H9 (cell line): ENCODE measurements around the gene NUFIP2. TPM values are rescaled to one million over a fixed set of nuclear protein-coding genes. Genes with fewer than 3 reads are reported as not detected.

Source experiments
- DNase-seq: peaks from one replicate; pipeline ENCODE4 v3.0.0-alpha.2; 2017
- H2AFZ ChIP-seq: one replicate; pipeline ENCODE4 v1.6.1; 2013; ENCODE audit warnings: mild to moderate bottlenecking, low read length, control low read depth, moderate library complexity
- H2AK5ac ChIP-seq: 2 replicates; pipeline ENCODE4 v1.6.1; 2013; ENCODE audit warnings: low read length, control low read depth, mixed read lengths; ENCODE audit not compliant: insufficient read length
- H2BK120ac ChIP-seq: one replicate; pipeline ENCODE4 v1.6.1; 2013; ENCODE audit warnings: low read depth, mild to moderate bottlenecking, low read length, control low read depth, inconsistent platforms; ENCODE audit not compliant: poor library complexity, severe bottlenecking
- H2BK12ac ChIP-seq: 2 replicates; pipeline ENCODE4 v1.6.1; 2013; ENCODE audit warnings: low read length, control low read depth, mixed read lengths, low read depth; ENCODE audit not compliant: insufficient read length
- H2BK15ac ChIP-seq: 2 replicates; pipeline ENCODE4 v1.6.1; 2013; ENCODE audit warnings: low read depth, low read length, control low read depth
- H2BK20ac ChIP-seq: one replicate; pipeline ENCODE4 v1.6.1; 2013; ENCODE audit warnings: low read depth, mild to moderate bottlenecking, low read length, control low read depth, inconsistent platforms; ENCODE audit not compliant: poor library complexity, severe bottlenecking
- H2BK5ac ChIP-seq: 2 replicates; pipeline ENCODE4 v1.6.1; 2013; ENCODE audit warnings: low read length, control low read depth, mixed read lengths; ENCODE audit not compliant: insufficient read length
- H3K14ac ChIP-seq: 2 replicates; pipeline ENCODE4 v1.6.1; 2013; ENCODE audit warnings: low read length, control low read depth; ENCODE audit not compliant: insufficient read depth
- H3K18ac ChIP-seq: 2 replicates; pipeline ENCODE4 v1.6.1; 2013; ENCODE audit warnings: low read depth, mild to moderate bottlenecking, mixed read lengths, low read length, control low read depth; ENCODE audit not compliant: insufficient read length
- H3K23ac ChIP-seq: 2 replicates; pipeline ENCODE4 v1.6.1; 2013; ENCODE audit warnings: low read length, control low read depth, mixed read lengths, low read depth; ENCODE audit not compliant: insufficient read length
- H3K23me2 ChIP-seq: 2 replicates; pipeline ENCODE4 v1.6.1; 2013; ENCODE audit warnings: low read depth, mild to moderate bottlenecking, mixed read lengths, low read length, control low read depth; ENCODE audit not compliant: insufficient read length, poor library complexity, severe bottlenecking
- H3K27ac ChIP-seq: 2 replicates; pipeline ENCODE4 v1.5.1; 2013; ENCODE audit warnings: low read length, control low read depth, mixed read lengths, low read depth; ENCODE audit not compliant: insufficient read length
- H3K27me3 ChIP-seq: 2 replicates; pipeline ENCODE4 v1.6.1; 2013; ENCODE audit warnings: low read length, control low read depth, inconsistent platforms; ENCODE audit not compliant: insufficient read depth
- H3K4ac ChIP-seq: 2 replicates; pipeline ENCODE4 v1.6.1; 2013; ENCODE audit warnings: low read depth, mild to moderate bottlenecking, control low read depth, inconsistent platforms, low read length, moderate library complexity
- H3K4me1 ChIP-seq: 2 replicates; pipeline ENCODE4 v1.6.1; 2013; ENCODE audit warnings: low read length, control low read depth, inconsistent platforms; ENCODE audit not compliant: insufficient read depth
- H3K4me2 ChIP-seq: 2 replicates; pipeline ENCODE4 v1.6.1; 2013; ENCODE audit warnings: low read length, control low read depth, mixed read lengths; ENCODE audit not compliant: insufficient read length, insufficient read depth
- H3K56ac ChIP-seq: 2 replicates; pipeline ENCODE4 v1.6.1; 2013; ENCODE audit warnings: low read depth, mild to moderate bottlenecking, mixed read lengths, low read length, control low read depth; ENCODE audit not compliant: insufficient read length
- H3K79me1 ChIP-seq: 2 replicates; pipeline ENCODE4 v1.6.1; 2013; ENCODE audit warnings: low read depth, mild to moderate bottlenecking, moderate library complexity, low read length, control low read depth, inconsistent platforms; ENCODE audit not compliant: insufficient read depth, poor library complexity, severe bottlenecking
- H3K79me2 ChIP-seq: 2 replicates; pipeline ENCODE4 v1.6.1; 2013; ENCODE audit warnings: low read length, control low read depth, inconsistent platforms; ENCODE audit not compliant: insufficient read depth
- H3K9ac ChIP-seq: 2 replicates; pipeline ENCODE4 v1.6.1; 2013; ENCODE audit warnings: low read length, control low read depth, mixed read lengths; ENCODE audit not compliant: insufficient read length; ENCODE audit errors: extremely low read depth
- H3K9me3 ChIP-seq: one replicate; pipeline ENCODE4 v1.6.1; 2013; ENCODE audit warnings: low read depth, low read length, inconsistent platforms; ENCODE audit not compliant: control insufficient read depth
- H3T11ph ChIP-seq: one replicate; pipeline ENCODE4 v1.6.1; 2013; ENCODE audit warnings: mild to moderate bottlenecking, low read length, control low read depth, inconsistent platforms
- H4K20me1 ChIP-seq: one replicate; pipeline ENCODE4 v1.6.1; 2013; ENCODE audit not compliant: control insufficient read depth, insufficient read length, insufficient read depth
- H4K5ac ChIP-seq: 2 replicates; pipeline ENCODE4 v1.6.1; 2013; ENCODE audit warnings: low read depth, mild to moderate bottlenecking, mixed read lengths, low read length, control low read depth; ENCODE audit not compliant: insufficient read length
- H4K8ac ChIP-seq: replicated peaks from 2 replicates; pipeline ENCODE4 v1.6.1; 2013; ENCODE audit warnings: low read length, control low read depth, mixed read lengths, low read depth; ENCODE audit not compliant: insufficient read length
- H4K91ac ChIP-seq: 2 replicates; pipeline ENCODE4 v1.6.1; 2013; ENCODE audit warnings: low read depth, mild to moderate bottlenecking, moderate library complexity, mixed read lengths, low read length, control low read depth; ENCODE audit not compliant: insufficient read length
- H3K27ac Mint-ChIP-seq, 3 experiments: 2 replicates in 2 of 3; 3 replicates in 1 of 3; pipeline ENCODE4 v1.8.0; 2020 to 2021; ENCODE audit warnings: mixed read lengths in 3 of 3, mild to moderate bottlenecking in 1 of 3, moderate library complexity in 1 of 3
- H3K27me3 Mint-ChIP-seq: 2 replicates; pipeline ENCODE4 v1.8.0; 2021; ENCODE audit warnings: low read depth, mild to moderate bottlenecking, moderate library complexity, mixed read lengths
- H3K36me3 Mint-ChIP-seq, 3 experiments: 2 replicates in 2 of 3; 3 replicates in 1 of 3; pipeline ENCODE4 v1.8.0; 2020 to 2021; ENCODE audit warnings: low read depth in 3 of 3, mixed read lengths in 3 of 3; ENCODE audit not compliant: insufficient read depth in 1 of 3
- H3K4me1 Mint-ChIP-seq, 2 experiments: 2 replicates each; pipeline ENCODE4 v1.8.0; 2020; ENCODE audit warnings: mixed read lengths in 2 of 2
- H3K4me3 Mint-ChIP-seq, 2 experiments: 2 replicates in 1 of 2; 3 replicates in 1 of 2; pipeline ENCODE4 v1.8.0; 2020 to 2021; ENCODE audit warnings: mild to moderate bottlenecking in 2 of 2, mixed read lengths in 2 of 2, moderate library complexity in 1 of 2
- H3K9me3 Mint-ChIP-seq, 2 experiments: 2 replicates in 1 of 2; 3 replicates in 1 of 2; pipeline ENCODE4 v1.8.0; 2020; ENCODE audit warnings: mild to moderate bottlenecking in 2 of 2, mixed read lengths in 2 of 2, moderate library complexity in 1 of 2
- WGBS: extraction: QIAGEN DNeasy Blood & Tissue Kit; methylation state at CpG from one replicate; pipeline ENCODE4 v1.1.7; 2013; ENCODE audit warnings: missing lambda C conversion rate, low lambda C conversion rate, mixed read lengths; ENCODE audit not compliant: insufficient read length; ENCODE audit errors: extremely low coverage; 5-methylcytosine and 5-hydroxymethylcytosine counted together
- total RNA-seq: library from RNA; stranded (reverse); gene quantifications from 2 replicates; pipeline ENCODE4 v1.2.1, GENCODE V29; 2021
- TF ChIP-seq, protein P1 (sequence below): fragments of 200-600 bp; sonication (generic); conservative IDR thresholded peaks from 3 replicates; pipeline ENCODE4 v1.8.0; 2021; ENCODE audit warnings: antibody characterized with exemption, mild to moderate bottlenecking

Gene NUFIP2
- total RNA-seq, 1 experiment from 2014 or later, result 97.9 TPM

GRCh38 chr17:29242051-29242450 lies 51.9 kb downstream of the NUFIP2 start:
- no peak overlapping the region for H3K4ac ChIP-seq
- no peak overlapping the region for H3T11ph ChIP-seq
- H3K9me3 ChIP-seq, result no peaks in the 10 kb centered on the region
- H3K27ac ChIP-seq, result no peak overlapping the region
- H3K27me3 ChIP-seq, result no peaks in the 10 kb centered on the region
- H2BK20ac ChIP-seq, result no peak overlapping the region
- no peaks in the 10 kb centered on the region for H3K79me2 ChIP-seq
- H2BK15ac ChIP-seq, result no peak overlapping the region
- peaks cover 37 to 43% of the 10 kb centered on the region in 2 experiments for H3K4me1 Mint-ChIP-seq
- H4K8ac ChIP-seq, result no peak overlapping the region
- no peak overlapping the region for H3K27ac Mint-ChIP-seq
- no peak overlapping the region for H2BK120ac ChIP-seq
- H3K36me3 Mint-ChIP-seq, result no peaks in the 10 kb centered on the region
- H2BK5ac ChIP-seq, result no peak overlapping the region
- no peak overlapping the region for H4K91ac ChIP-seq
- TF ChIP-seq, protein P1, sequence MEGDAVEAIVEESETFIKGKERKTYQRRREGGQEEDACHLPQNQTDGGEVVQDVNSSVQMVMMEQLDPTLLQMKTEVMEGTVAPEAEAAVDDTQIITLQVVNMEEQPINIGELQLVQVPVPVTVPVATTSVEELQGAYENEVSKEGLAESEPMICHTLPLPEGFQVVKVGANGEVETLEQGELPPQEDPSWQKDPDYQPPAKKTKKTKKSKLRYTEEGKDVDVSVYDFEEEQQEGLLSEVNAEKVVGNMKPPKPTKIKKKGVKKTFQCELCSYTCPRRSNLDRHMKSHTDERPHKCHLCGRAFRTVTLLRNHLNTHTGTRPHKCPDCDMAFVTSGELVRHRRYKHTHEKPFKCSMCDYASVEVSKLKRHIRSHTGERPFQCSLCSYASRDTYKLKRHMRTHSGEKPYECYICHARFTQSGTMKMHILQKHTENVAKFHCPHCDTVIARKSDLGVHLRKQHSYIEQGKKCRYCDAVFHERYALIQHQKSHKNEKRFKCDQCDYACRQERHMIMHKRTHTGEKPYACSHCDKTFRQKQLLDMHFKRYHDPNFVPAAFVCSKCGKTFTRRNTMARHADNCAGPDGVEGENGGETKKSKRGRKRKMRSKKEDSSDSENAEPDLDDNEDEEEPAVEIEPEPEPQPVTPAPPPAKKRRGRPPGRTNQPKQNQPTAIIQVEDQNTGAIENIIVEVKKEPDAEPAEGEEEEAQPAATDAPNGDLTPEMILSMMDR, result no peak
- H3K4me1 ChIP-seq, result peaks cover 8% of the 10 kb centered on the region; the same call in 1 of the 2 replicates
- H4K5ac ChIP-seq, result no peak overlapping the region
- H3K27me3 Mint-ChIP-seq, result no peaks in the 10 kb centered on the region
- no peak overlapping the region for H3K4me3 Mint-ChIP-seq
- no peak overlapping the region for H2BK12ac ChIP-seq
- DNase-seq, result no peak
- H3K18ac ChIP-seq, result no peak overlapping the region
- no peak overlapping the region for H3K9ac ChIP-seq
- H3K79me1 ChIP-seq, result no peaks in the 10 kb centered on the region
- no peak overlapping the region for H3K56ac ChIP-seq
- no peak overlapping the region for H2AFZ ChIP-seq
- no peak overlapping the region for H2AK5ac ChIP-seq
- H3K4me2 ChIP-seq, result no peak overlapping the region
- no peaks in the 10 kb centered on the region for H3K23me2 ChIP-seq
- no peak overlapping the region for H3K23ac ChIP-seq
- H3K9me3 Mint-ChIP-seq, result peaks cover 0 to 4% of the 10 kb centered on the region in 2 experiments; a peak in 2 of 5 replicates
- no peaks in the 10 kb centered on the region for H4K20me1 ChIP-seq
- no CpG with 5 or more reads among the region's 1 CpG for WGBS
- no peak overlapping the region for H3K14ac ChIP-seq
